Panc1 (cell line): Measurements from ENCODE around the gene DIS3L2. TPM values are rescaled to one million over a fixed set of nuclear protein-coding genes. Genes with fewer than 3 reads are reported as not detected.

Experiments
- ATAC-seq: fragments of 200-7000 bp; cut with Tn5 transposase; 2 replicates; pipeline ENCODE4 v1.9.1; 2020; ENCODE audit warnings: mild to moderate bottlenecking, moderate library complexity
- BruUV-seq: library from RNA; stranded (reverse); fragments of 400-500 nt; replicated peaks from 2 replicates; lab custom pipeline; 2021; lab: Mats Ljungman, UMichigan
- CTCF ChIA-PET: fragments of 300-600 bp; sonication (Branson Sonifier 250); formaldehyde crosslinking; loops from one replicate; lab custom pipeline; 2022; ENCODE audit warnings: antibody characterized with exemption; lab: Charles Lee
- POLR2A ChIA-PET: fragments of 300-600 bp; sonication (Branson Sonifier 250); formaldehyde crosslinking; loops from one replicate; lab custom pipeline; 2022; ENCODE audit warnings: antibody characterized with exemption; lab: Charles Lee
- DNase-seq: peaks from one replicate; pipeline ENCODE4 v3.0.0-alpha.2; 2010; ENCODE audit warnings: low read depth, low spot score
- H3K27ac ChIP-seq: 2 replicates; pipeline ENCODE4 v1.5.1; 2011; ENCODE audit warnings: mild to moderate bottlenecking, low read length, inconsistent platforms
- H3K27me3 ChIP-seq: fragments of 200-500 bp; sonication (Bioruptor generic); 2 replicates; pipeline ENCODE4 v1.6.0; 2014; ENCODE audit warnings: low read length, inconsistent platforms; ENCODE audit not compliant: control insufficient read depth, insufficient read depth
- H3K36me3 ChIP-seq: fragments of 200-500 bp; sonication (Bioruptor generic); 2 replicates; pipeline ENCODE4 v1.5.1; 2014; ENCODE audit warnings: inconsistent platforms, mild to moderate bottlenecking, low read length, moderate library complexity; ENCODE audit not compliant: control insufficient read depth, insufficient read depth
- H3K4me1 ChIP-seq: 2 replicates; pipeline ENCODE4 v1.5.1; 2011; ENCODE audit warnings: inconsistent platforms, mild to moderate bottlenecking, low read length, moderate library complexity; ENCODE audit not compliant: control insufficient read depth, insufficient read depth
- H3K4me3 ChIP-seq, 2 experiments: 2 replicates each; pipeline ENCODE4 v1.5.1; 2011 to 2012; ENCODE audit warnings: low read depth in 2 of 2, low read length in 2 of 2, mild to moderate bottlenecking in 2 of 2, inconsistent platforms in 1 of 2, moderate library complexity in 1 of 2
- H3K9me3 ChIP-seq: fragments of 200-500 bp; sonication (Bioruptor generic); 2 replicates; pipeline ENCODE4 v1.5.1; 2014; ENCODE audit warnings: low read depth, mild to moderate bottlenecking, inconsistent platforms, low read length, moderate library complexity; ENCODE audit not compliant: control insufficient read depth, insufficient read depth
- POLR2AphosphoS5 ChIP-seq: IDR thresholded peaks from 2 replicates; pipeline ENCODE4 v1.6.1; 2012; ENCODE audit warnings: mild to moderate bottlenecking, low read depth, low read length, moderate library complexity
- SIN3A ChIP-seq: IDR thresholded peaks from 2 replicates; pipeline ENCODE4 v1.6.1; 2012; ENCODE audit warnings: low read depth, mild to moderate bottlenecking, low read length, moderate library complexity, borderline replicate concordance; ENCODE audit not compliant: insufficient read depth
- TCF7L2 ChIP-seq: IDR thresholded peaks from 2 replicates; pipeline ENCODE4 v1.6.1; 2011; ENCODE audit warnings: mild to moderate bottlenecking, low read depth, low read length, inconsistent platforms
- in situ Hi-C: cut with HindIII; loops from 2 replicates; pipeline ENCODE4 v1.10.0; 2016; ENCODE audit warnings: low sequenced_read_pairs, low pct_unique_long_range_greater_than_20kb
- intact Hi-C: fragments of 100-400 bp; cut with micrococcal nuclease; formaldehyde crosslinking; loops from one replicate; pipeline ENCODE4 v1.10.0; 2022; ENCODE audit not compliant: unreplicated experiment
- total RNA-seq: library from RNA; stranded (reverse); gene quantifications from one replicate; pipeline ENCODE4 v1.2.1, GENCODE V29; 2021; ENCODE audit not compliant: unreplicated experiment
- TF ChIP-seq, protein P1 (sequence below), 2 experiments: IDR thresholded peaks; 2 replicates each; pipeline ENCODE4 v1.6.1; 2011 to 2012; ENCODE audit warnings: low read depth in 2 of 2, control low read depth in 1 of 2, low read length in 1 of 2, mild to moderate bottlenecking in 1 of 2, moderate library complexity in 1 of 2; ENCODE audit not compliant: insufficient read depth in 1 of 2
- TF ChIP-seq, protein P2 (sequence below): fragments of 450-650 bp; IDR thresholded peaks from 2 replicates; pipeline ENCODE4 v1.5.1; 2017; ENCODE audit warnings: mild to moderate bottlenecking

The DIS3L2 gene
- total RNA-seq, 1 experiment from 2014 or later = 28.1 TPM

DNA sequence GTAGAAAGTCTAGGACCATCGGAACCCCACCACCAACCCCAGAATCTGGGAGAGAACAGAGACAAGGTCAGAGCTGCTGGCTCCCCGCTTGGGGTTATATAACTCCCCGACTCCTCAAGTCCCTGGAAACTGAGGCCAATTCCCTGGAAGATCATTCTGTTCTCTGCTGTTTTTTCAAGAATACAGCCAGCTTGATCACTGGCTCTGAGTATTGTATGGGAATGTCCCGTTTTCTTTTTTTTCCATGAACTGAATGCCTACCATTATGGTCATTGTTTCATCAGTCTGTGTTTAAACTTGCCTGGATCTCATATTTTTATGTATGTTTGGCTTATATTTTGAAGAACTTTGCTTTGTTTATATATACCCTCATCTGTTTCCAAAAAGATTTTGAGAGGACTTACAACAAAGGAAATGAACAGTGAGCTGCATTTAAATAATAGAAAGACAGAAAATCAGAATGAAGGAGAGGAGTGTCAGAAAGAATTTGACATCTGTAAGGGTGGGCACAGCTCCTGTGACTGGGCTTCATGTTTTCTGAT, 327.0 kb downstream of the DIS3L2 start:
- no peak for ATAC-seq
- no peak for DNase-seq
- intact Hi-C loops (no loop called here), in situ Hi-C loops (no loop called here)
- Histone ChIP-seq H3K27ac (no peak overlapping the region), H3K27me3 (no peaks in the 10 kb centered on the region), H3K9me3 (no peaks in the 10 kb centered on the region), H3K4me3 (no peak overlapping the region), H3K36me3 (no peaks in the 10 kb centered on the region), H3K4me1 (no peaks in the 10 kb centered on the region; the same call in 1 of the 2 replicates)
- ChIA-PET CTCF (interaction anchor here (0.6 to 0.7 kb wide), 2 partner anchors 13 to 66 kb away, joined by 3 to 9 read pairs; no protein-coding TSS in a partner anchor), POLR2A (no interaction called here)
- no peak for TF ChIP-seq SIN3A
- TF ChIP-seq TCF7L2 = no peak
- TF ChIP-seq, protein P1, sequence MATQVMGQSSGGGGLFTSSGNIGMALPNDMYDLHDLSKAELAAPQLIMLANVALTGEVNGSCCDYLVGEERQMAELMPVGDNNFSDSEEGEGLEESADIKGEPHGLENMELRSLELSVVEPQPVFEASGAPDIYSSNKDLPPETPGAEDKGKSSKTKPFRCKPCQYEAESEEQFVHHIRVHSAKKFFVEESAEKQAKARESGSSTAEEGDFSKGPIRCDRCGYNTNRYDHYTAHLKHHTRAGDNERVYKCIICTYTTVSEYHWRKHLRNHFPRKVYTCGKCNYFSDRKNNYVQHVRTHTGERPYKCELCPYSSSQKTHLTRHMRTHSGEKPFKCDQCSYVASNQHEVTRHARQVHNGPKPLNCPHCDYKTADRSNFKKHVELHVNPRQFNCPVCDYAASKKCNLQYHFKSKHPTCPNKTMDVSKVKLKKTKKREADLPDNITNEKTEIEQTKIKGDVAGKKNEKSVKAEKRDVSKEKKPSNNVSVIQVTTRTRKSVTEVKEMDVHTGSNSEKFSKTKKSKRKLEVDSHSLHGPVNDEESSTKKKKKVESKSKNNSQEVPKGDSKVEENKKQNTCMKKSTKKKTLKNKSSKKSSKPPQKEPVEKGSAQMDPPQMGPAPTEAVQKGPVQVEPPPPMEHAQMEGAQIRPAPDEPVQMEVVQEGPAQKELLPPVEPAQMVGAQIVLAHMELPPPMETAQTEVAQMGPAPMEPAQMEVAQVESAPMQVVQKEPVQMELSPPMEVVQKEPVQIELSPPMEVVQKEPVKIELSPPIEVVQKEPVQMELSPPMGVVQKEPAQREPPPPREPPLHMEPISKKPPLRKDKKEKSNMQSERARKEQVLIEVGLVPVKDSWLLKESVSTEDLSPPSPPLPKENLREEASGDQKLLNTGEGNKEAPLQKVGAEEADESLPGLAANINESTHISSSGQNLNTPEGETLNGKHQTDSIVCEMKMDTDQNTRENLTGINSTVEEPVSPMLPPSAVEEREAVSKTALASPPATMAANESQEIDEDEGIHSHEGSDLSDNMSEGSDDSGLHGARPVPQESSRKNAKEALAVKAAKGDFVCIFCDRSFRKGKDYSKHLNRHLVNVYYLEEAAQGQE (IDR thresholded peaks at IDR 0.05; ENCODE audit: insufficient read depth in 1 of 2, low read depth in 2 of 2, low read length in 1 of 2) = no peak
- TF ChIP-seq, protein P2, sequence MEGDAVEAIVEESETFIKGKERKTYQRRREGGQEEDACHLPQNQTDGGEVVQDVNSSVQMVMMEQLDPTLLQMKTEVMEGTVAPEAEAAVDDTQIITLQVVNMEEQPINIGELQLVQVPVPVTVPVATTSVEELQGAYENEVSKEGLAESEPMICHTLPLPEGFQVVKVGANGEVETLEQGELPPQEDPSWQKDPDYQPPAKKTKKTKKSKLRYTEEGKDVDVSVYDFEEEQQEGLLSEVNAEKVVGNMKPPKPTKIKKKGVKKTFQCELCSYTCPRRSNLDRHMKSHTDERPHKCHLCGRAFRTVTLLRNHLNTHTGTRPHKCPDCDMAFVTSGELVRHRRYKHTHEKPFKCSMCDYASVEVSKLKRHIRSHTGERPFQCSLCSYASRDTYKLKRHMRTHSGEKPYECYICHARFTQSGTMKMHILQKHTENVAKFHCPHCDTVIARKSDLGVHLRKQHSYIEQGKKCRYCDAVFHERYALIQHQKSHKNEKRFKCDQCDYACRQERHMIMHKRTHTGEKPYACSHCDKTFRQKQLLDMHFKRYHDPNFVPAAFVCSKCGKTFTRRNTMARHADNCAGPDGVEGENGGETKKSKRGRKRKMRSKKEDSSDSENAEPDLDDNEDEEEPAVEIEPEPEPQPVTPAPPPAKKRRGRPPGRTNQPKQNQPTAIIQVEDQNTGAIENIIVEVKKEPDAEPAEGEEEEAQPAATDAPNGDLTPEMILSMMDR = no peak
- no peak for TF ChIP-seq POLR2AphosphoS5
- no TSS peak for BruUV-seq

DNA sequence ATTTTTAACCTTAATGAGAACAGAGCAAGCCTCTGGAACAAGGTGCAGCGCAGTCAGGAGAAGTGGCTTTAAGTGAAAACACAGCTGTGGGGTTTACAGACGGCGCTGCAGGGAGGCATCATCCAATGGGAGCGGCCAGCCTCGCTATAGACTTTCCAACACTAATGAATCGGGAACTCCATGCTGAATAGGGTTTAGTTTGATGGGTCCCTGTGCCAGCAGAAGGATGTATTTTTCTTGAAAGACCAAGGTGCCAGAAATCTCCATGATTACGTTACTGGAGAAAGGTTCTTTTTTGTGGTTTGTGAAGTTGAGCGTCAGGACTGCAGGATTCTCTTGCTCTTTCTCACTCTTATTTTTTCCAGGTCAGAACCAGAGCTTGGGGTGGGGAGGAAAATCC, 329.2 kb downstream of the DIS3L2 start:
- no peaks in the 10 kb centered on the region for H3K27me3 ChIP-seq
- DNase-seq = no peak
- no peaks in the 10 kb centered on the region for H3K36me3 ChIP-seq
- in situ Hi-C loops (no loop called here), intact Hi-C loops (no loop called here)
- ChIA-PET CTCF (no interaction called here), POLR2A (no interaction called here)
- H3K9me3 ChIP-seq = no peaks in the 10 kb centered on the region
- no peak overlapping the region for H3K27ac ChIP-seq
- TF ChIP-seq, protein P1 (IDR thresholded peaks at IDR 0.05; ENCODE audit: insufficient read depth in 1 of 2, low read depth in 2 of 2, low read length in 1 of 2) = no peak
- TF ChIP-seq SIN3A (no peak), TCF7L2 (no peak), POLR2AphosphoS5 (no peak)
- TF ChIP-seq, protein P2 = no peak
- no peaks in the 10 kb centered on the region; the same call in 1 of the 2 replicates for H3K4me1 ChIP-seq
- no TSS peak for BruUV-seq
- ATAC-seq = no peak
- H3K4me3 ChIP-seq = no peak overlapping the region
